DMS 273 (cell line): ENCODE measurements around the gene B9D1.

Experiments
- DNase-seq: peaks from one replicate; lab custom pipeline; 2025; ENCODE audit not compliant: unreplicated experiment; lab: John Stamatoyannopoulos, UW

B9D1 gene

DNA sequence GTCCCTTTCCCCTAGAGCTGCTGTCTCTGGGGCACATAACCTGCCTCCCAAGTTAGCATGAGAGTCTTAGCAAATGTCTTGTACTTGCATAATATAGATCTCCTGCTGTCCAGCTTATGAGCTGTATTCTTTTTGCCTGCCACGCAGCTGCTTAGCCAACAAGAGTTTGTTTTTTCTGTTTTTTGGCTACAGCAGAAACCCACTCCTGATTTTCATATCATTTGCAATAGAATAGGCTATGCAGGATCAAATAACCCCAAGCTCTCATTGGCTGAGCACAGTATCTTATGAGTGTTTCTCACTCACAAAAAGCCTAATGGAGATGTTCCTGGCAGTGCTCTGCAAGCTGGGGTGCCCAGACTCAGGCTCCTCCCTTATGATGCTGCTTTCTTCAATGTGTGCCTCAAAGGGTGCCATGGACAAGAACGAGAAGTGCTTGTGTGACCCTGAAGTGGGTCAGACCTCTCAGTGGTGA lies 23.1 kb downstream of the B9D1 start:
- no peak for DNase-seq

DNA sequence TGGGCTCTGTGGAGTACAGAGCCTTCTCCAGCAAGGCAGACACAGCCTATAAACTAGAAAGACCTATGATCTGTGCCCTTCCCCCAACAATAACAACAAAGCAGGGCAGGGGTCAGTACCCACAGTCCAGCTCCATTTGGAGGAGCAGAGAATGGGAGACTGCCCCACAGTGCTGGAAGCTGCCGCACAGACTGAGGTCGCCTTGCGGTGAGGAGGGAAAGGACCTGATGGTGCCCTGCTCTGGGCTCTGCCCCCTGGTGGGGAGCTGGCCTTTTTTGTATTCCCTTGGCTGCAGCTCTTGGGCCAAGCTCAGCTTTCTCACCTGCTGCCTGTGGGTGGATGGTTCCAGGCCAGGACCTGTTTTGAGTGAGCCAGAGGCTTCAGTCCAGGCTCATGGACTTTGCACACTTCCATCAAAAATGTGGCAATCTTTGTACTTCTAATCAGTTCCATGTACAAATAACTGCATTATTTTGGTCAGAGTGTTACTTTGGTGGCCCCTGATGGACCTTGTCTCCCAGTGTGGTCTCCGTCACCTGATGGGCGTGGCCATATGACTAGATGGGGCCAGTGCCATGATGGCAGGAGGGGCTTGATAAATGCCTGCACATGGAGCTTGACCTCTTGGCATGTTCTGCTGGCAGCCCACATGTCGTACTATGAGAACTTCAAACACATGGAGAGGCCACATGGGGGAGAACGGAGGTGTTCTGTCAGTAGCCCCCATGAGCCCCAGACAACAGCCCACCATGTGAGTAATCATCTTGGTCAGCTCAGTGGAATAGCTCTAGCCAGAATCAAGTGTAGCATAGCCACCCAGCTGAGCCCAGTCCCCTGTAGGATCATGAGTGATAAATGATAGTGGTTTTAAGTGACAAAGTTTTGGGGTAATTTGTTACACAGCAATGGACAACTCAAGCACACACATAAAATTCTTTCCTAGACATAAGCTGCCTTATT lies 24.2 kb downstream of the B9D1 start:
- DNase-seq, result peak; percentile 66

DNA sequence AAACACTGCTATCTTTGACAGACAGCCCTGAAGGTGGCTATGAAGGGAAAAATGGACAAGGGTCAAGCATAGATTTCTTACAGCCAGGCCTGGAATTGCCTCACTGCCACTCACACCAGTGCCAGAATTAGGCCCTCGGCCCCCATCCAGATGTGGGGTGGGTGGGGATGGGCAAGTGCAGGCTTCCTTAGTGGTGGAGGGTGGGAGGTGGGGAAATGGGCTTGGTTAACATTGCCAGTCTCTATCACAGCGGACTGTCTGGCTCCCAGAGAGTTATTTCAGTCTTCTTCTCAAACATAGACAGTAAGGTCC lies 24.9 kb downstream of the B9D1 start:
- no peak for DNase-seq

DNA sequence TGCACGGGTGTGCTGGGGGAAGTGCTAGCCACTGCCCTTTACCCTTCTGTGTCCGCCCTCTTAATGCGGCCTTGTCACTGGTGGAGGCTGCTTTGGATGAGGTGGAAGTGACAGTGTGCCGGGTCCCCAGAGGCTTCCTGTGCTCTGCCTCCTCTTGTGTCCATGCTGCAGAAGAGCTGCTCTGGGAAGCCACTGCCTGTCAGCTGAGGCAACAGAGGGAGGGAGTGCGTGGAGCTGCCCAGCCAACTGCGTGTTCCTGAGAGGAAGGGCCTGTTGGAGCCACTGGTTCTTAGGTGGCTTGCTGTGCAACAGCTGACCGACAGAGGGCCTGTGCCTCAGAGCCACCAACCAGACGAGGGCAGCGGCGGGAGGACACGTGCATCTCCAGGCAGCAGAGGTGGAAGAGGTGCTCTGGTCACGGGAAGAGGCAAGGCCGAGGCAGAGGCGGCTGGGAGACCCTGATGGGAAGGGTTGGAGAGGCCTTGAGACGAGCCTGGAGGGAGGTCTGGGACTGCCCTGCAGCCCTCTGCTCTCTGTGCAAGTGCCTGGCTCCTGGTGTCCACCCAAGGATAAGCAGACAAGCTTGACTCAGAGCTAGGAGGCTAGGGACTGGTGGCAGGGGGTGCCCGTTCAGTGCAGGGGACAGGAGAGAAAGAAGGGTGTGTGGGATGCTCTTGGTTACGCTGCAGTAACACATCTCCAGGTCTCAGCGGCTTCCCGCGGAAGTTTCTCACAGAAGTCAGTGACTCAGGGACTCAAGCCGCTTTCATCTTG lies 25.4 kb downstream of the B9D1 start:
- DNase-seq, result no peak

DNA sequence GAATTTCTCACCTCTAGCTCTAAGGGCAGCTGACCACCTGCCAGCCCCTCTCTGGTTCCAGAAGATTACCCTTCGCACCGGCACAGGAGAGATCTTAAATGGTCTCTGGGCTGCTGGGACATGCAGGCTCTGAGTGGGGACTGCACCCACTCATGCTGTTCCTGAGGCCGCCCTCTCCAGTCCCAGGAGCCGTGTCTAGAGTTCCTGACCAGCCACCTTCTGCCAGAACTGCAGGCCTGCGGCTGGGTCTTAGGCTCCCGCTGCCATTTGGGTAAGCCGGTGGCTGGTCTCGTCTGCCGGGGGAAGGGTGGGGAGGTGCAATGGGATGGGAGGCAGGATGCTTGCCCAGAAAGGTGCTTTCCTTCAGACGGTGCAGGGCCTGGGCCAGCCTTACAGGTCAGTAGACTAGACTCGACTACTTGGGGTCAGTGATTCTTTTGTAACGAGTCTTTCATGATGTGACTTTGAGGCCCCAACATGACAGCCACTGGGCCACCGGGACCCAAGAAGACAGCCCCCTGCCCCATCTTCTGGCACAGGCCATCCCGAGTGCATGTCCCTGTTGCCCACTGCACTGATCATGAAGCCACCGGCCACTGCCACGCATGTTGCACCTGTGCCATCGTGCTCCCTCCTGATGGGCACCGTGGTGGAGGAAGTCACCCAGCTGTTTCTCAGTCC lies 26.4 kb downstream of the B9D1 start:
- DNase-seq, result no peak

DNA sequence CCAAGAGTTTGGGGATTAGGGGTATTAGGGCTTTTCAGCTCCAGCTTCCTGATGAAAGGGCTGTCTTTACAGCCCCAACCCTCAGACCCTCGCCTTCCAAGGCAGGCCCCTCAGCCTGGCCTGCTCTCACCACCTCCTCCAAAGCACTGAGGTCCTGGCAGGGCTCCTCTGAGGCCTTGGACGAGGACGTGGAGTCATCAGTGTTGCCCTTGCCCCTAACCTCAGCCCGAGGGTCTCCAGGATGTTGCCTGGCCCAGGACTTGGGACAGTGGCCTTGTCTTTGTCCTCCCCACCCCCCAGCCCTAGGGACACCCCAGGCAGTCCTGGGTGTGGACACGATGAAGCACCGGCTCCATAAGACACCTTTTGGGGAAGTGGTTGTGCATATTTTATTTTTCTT lies 28.2 kb downstream of the B9D1 start:
- no peak for DNase-seq

DNA sequence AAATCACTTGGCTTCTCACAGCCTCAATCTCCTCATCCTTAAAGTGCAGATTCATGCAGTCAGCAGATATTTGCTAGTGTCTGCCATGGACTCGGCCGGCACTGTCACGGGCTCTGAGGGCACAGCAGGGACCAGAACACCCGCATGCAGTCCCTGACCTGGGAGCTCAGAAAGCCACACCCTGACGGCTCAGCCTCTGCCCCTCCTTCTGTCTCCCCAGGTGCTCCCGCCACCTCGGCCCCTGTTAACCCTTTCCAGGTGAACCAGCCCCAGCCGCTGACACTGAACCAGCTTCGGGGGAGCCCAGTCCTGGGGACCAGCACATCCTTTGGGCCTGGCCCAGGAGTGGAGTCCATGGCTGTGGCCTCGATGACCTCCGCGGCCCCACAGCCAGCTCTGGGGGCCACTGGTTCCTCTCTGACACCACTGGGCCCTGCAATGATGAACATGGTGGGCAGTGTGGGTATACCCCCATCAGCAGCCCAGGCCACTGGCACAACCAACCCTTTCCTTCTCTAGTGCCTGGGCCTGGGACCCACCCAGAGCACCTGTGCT lies 28.7 kb downstream of the B9D1 start:
- no peak for DNase-seq

DNA sequence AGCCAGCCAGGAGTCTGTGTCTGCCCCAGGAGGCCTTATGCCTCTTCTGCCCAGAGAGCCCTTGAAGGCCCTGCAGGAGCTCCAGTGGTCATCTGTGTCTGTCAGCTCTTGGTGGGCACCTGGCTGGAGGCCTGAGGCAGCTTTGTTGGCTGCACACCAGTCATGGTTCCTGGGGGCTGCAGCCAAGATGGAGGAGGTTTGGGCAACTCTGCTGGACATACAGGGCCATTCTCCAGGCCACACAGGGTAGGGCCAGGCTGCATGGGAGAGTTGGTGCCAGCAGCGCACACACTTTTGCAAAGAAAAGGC lies 29.4 kb downstream of the B9D1 start:
- no peak for DNase-seq

DNA sequence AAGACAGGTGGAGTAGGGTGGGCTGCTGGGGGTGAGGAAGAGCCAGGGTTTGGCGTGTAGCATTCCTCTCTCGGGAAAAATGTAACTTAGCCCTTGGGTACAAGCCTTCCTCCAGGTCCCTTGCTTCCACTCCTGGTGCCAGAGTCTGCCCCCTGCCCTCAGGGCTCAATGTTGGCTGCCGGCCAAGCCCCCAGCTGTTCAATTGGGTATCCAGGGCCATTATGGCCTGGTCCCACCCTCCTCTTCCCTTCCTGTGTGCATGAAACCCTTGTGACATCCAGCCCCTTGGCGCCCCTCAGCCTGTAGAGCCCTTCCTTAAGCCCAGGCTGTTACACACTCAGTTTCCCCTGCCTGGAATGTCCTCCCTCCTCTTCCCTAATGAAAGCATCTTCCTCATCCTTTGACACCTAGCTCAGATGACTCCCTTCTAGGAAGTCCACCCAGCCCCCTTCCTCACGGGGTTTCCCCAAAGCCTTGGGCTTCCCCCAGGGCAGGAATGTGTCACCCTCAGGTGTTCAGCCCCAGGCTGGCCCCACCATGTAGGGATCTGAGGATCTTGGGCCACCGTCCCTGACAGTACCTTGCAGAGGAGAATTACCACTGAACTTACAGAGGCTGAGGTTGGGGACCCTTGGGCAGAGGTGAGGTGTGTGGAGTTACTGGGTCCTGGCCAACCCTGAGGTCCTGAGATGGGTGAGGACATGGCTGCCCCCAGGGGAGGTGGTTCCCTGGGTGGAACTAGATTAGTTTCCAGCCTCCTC lies 30.0 kb downstream of the B9D1 start:
- DNase-seq, result no peak

DNA sequence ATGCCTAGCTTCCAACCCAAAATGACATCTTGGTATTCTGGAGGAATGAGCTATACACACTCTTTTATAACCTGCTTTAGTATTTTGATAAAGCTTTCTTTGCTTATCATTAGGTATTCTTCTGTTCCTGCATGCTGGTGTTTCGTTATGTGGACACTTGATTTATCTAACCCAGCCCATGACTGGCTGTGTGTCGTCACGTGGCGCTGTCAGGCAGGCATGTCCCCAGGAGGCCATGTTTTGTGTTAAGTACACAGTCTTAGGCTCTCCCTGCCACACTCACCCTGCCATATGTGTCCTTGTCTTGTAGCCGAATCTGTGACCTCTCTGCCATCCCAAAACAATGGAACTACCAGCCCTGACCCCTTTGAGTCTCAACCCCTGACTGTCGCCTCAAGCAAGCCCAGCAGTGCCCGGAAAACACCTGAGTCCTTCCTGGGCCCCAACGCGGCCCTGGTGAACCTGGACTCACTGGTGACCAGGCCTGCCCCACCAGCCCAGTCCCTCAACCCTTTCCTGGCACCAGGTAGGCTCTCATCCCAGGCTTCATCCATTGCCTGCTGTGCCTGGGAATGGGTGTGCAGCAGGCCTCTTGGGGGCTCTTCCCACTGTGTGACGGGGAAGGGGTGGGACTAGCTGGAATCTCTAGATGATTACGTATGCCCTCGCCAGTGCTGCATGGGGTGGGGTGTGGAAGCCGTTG lies 30.8 kb downstream of the B9D1 start:
- DNase-seq, result no peak

DNA sequence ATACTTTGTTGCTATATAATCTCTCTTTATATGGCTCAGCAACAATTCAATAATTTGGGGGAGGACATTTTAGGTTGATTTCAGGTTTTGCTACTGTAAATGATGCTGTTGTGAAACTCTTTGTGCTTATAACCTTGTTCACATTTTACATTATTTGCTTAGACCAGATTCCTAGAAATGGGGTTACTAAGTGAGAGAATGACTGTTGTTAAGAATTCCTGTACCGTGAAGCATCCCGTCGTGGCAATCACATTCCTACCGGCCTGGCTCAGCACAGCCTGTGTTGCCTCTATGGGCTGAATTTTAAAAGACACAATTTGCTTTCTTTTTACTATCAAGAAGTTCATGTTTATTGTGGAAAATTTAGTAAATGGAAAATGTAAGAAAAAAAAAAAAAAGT lies 31.4 kb downstream of the B9D1 start:
- DNase-seq, result no peak

DNA sequence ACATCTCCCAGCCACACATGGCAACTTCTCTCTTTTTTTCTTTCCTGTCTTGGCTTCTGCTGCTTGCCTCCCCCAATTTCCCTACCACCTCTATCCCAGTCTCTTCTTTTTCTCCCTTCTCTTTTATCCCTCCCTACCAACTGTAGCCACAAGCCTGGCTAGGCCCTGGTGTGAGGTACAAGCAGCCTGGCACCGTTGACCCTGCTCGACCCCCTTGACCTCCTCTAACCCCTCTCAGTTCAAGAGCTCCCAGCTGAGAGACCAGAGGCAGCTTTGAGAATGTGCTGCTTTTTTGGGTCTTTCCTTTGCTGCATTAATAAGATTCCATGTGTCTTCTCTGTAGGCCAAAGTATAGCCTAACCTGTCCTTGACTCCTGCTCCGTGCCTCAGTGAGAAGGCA lies 32.3 kb downstream of the B9D1 start:
- no peak for DNase-seq

DNA sequence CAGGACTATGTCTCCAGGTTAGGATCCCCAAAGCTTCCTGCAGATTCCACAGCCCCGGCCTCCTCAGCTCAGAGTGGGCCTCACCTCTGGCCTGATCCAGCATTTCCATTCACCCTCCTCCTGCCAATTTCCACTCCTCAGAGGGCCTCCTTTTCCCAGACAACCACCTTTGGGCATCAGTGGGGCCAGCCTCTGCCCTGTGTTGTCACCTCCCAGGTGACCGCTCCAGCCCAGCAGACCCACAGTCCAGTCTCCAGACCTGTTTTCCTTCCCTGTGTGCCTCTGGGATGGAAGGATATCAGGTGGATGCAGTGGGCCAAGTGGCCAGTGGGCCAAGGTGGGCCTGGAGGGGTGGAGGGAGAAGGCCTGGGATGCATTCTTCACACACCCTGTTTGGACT lies 32.7 kb downstream of the B9D1 start:
- DNase-seq, result no peak

DNA sequence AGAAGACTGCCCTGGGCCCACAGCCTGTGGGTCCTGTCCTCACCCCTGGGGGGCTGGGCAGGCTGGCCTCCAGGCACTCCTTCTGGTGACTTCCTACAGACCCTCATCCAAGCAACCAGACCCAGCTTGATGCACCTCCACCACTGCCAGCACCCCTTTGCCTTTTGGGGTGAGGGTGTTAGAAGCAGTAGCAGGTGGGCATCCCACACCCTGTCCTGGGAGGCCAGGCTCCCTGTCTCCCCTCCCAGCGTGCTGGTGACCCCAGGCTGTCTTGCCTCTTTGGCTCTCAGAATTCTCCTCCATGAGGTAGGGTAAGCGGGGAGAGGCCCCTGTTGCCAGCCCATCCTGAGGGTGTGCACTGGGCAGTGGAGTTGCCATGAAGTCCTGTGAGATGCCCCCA lies 33.4 kb downstream of the B9D1 start:
- DNase-seq, result no peak

DNA sequence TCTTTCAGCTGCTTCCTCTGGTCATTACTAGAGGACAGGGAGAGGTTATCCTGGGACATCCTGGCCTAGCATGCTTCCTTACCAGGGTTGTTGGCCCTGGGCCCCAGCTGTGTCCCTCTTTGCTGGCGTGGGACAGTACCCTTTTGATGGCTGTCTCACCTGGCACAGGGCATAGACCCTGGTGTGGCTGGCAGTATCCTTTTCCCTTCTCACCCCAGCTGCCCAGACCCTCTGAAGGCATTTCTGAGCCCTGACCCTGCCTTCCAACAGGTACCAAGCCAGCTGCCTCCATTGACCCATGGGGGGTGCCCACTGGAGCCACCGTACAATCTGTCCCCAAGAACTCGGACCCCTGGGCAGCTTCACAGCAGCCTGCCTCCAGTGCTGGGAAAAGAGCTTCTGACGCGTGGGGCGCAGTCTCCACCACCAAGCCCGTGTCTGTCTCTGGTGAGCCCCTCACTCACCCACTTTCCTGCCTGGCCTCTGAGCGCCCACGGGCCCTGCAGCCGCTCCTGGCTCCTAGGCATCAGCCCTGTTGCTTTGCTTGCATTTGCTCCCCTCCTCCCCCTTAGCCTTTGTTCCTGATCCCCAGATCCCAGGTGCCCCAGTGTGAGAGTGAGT lies 34.0 kb downstream of the B9D1 start:
- DNase-seq, result no peak

DNA sequence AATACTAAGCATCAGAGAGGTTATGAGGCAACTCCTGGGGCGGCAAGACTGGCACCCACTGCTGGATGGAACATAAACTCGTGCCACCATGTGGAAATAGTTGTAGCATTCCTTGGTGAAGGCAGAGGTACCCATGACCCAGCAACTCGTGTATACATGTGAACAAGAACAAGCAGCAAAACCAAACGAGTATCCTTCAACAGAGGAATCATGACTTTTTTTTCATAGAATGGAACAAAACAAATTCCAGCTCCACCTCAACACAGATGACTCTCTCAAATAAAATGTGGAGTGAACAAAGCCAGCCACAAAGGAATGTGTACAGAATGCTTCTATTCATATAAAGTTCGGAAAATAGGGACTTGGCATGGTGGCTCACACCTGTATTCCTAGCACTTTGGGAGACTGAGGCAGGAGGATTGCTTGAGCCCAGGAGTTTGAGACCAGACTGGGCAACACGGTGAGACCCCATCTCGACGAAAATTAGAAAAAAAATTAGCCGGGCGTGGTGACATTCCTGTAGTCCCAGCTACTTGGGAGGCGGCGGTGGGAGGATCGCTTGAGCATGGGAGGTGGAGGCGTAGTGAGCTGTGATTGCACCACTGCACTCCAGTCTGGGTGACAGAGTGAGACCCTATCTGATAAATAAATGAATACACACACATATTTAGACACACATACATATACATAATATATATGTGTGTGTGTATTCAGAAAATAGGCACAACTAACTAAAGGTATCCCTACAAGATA lies 35.3 kb downstream of the B9D1 start:
- no peak for DNase-seq

DNA sequence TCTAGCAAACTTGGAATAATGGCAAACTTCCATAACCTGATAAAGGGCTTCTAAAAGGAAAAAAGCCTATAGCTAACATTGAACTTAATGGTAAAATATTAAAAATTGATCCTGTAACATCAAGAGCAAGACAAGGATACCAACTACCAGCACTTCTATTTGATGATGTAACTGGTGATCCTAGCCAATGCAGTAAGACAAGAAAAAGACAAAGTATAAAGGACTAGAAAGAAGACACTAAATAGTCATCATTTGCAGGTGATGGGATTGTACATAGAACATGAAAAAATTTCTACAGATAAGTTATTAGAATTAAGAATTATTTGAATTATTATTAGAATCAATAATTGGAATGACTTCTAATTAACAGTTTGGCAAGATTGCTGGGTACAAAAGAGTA lies 37.0 kb downstream of the B9D1 start:
- DNase-seq, result no peak

DNA sequence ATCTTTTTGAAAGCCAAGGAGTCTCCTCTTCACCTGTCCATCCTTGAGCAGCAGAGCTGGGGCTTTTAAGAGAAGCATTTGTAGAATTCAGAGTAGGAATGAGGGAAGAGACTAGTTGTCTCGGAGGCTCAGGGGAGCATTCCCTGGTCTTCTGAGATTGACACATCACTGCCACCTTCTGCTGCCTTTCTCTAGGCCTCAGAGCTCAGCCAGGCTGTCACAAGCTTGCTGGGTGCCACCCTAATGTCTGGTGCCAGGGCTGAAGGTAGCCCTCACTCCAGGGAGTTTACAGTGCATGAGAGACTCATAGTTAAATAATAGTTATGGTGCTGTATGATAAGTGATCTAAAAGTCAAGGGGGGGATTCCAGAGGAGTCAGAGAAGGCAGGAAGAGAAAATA lies 39.7 kb downstream of the B9D1 start:
- DNase-seq, result no peak

DNA sequence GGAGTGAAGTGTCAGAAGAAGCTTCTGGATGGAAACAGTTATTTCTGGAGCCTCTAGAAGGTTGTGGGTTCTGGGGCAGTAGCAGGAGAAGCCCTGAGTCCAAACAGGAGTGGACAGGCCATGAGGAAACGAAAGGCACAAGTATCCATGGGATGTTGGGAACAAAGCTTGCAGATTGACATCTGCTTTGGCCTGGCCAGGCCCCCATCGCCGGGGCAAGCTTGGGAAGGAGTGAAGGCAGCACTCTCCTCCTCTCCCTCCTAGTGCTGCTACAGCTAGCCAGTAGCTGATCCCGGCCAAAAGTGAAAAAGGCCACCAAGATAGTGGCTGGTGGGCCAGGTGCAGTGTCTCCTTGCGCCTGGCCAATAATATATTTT lies 40.4 kb downstream of the B9D1 start:
- DNase-seq, result no peak
